ENCODE results near the gene PRDX2. TPM values are rescaled to one million over a fixed set of nuclear protein-coding genes. Genes with fewer than 3 reads are reported as not detected.

The PRDX2 gene
- total RNA-seq, 1 donor: 55.5 TPM

Other genes with a start within 250 kb of the PRDX2 start
- gene ZNF490, start 191.0 kb downstream of the PRDX2 start, total RNA-seq: 5.6 TPM
- gene ZNF791, start 190.9 kb downstream of the PRDX2 start, total RNA-seq: 52.8 TPM
- gene MAN2B1, start 135.1 kb downstream of the PRDX2 start, total RNA-seq: 143 TPM
- gene WDR83, start 135.0 kb downstream of the PRDX2 start, total RNA-seq: 3.4 TPM
- gene DHPS, start 119.9 kb downstream of the PRDX2 start, total RNA-seq: 63.2 TPM
- gene GNG14, start 113.8 kb downstream of the PRDX2 start, total RNA-seq: not detected
- gene FBXW9, start 105.2 kb downstream of the PRDX2 start, total RNA-seq: 2.0 TPM
- 20.3 TPM for gene TNPO2, start 77.9 kb downstream of the PRDX2 start, total RNA-seq
- 194 TPM for gene TRIR, start 67.1 kb downstream of the PRDX2 start, total RNA-seq
- gene GET3, start 64.3 kb downstream of the PRDX2 start, total RNA-seq: 28.7 TPM
- not detected for gene BEST2, start 50.0 kb downstream of the PRDX2 start, total RNA-seq
- gene HOOK2, start 26.2 kb downstream of the PRDX2 start, total RNA-seq: 8.3 TPM
- gene JUNB, start 10.3 kb downstream of the PRDX2 start, total RNA-seq: 5,180 TPM
- not detected for gene THSD8, start 269 bp upstream of the PRDX2 start, total RNA-seq
- gene RNASEH2A, start 4.8 kb upstream of the PRDX2 start, total RNA-seq: 1.4 TPM
- 0.21 TPM for gene RTBDN, start 32.8 kb upstream of the PRDX2 start, total RNA-seq
- 0.52 TPM for gene MAST1, start 36.7 kb upstream of the PRDX2 start, total RNA-seq
- 17.2 TPM for gene DNASE2, start 79.6 kb upstream of the PRDX2 start, total RNA-seq
- gene KLF1, start 85.4 kb upstream of the PRDX2 start, total RNA-seq: not detected
- 12.9 TPM for gene GCDH, start 89.4 kb upstream of the PRDX2 start, total RNA-seq
- gene SYCE2, start 117.5 kb upstream of the PRDX2 start, total RNA-seq: 0.84 TPM
- gene FARSA, start 131.9 kb upstream of the PRDX2 start, total RNA-seq: 12.2 TPM
- gene CALR, start 136.8 kb upstream of the PRDX2 start, total RNA-seq: 434 TPM
- 48.8 TPM for gene RAD23A, start 144.1 kb upstream of the PRDX2 start, total RNA-seq
- gene GADD45GIP1, start 155.4 kb upstream of the PRDX2 start, total RNA-seq: 5.2 TPM
- gene DAND5, start 167.8 kb upstream of the PRDX2 start, total RNA-seq: not detected
- 1.9 TPM for gene NFIX, start 193.7 kb upstream of the PRDX2 start, total RNA-seq